K562 (cell line): ENCODE data around the gene PTPRM. TPM values are rescaled to one million over a fixed set of nuclear protein-coding genes. Genes with fewer than 3 reads are reported as not detected.

Experiments used
- ATAC-seq: fragments of 200-7000 bp; cut with Tn5 transposase; 3 replicates; pipeline ENCODE4 v1.9.1; 2020; ENCODE audit warnings: moderate library complexity
- BruUV-seq: library from RNA; stranded (reverse); fragments of 400-500 nt; replicated peaks from 2 replicates; lab custom pipeline; 2021; lab: Mats Ljungman, UMichigan
- CTCF ChIA-PET: fragments of 300-600 bp; formaldehyde crosslinking; extraction: SDS; loops from one replicate; lab custom pipeline; 2021; ENCODE audit warnings: low intra/inter-chr PET ratio; lab: Yijun Ruan, JAX
- POLR2A ChIA-PET: fragments of 300-600, 350-650 bp; sonication (Branson Sonifier 250); formaldehyde crosslinking; extraction: SDS; loops from one replicate; lab custom pipeline; 2021; ENCODE audit warnings: antibody characterized with exemption, inconsistent platforms; lab: Yijun Ruan, JAX
- DNase-seq, 4 experiments: peaks; one replicate each; pipeline versions ENCODE4 v3.0.0 to v3.0.0-alpha.2; 2011 to 2018; ENCODE audit warnings: low spot score in 3 of 4, mixed read lengths in 3 of 4; ENCODE audit errors: extremely low read depth in 1 of 4
- FAIRE-seq: peaks from 2 replicates; lab custom pipeline; 2011; peaks lifted over from hg19 to GRCh38; lab: Jason Lieb, UNC
- H2AFZ ChIP-seq: 2 replicates; pipeline ENCODE4 v1.6.0; 2011; ENCODE audit warnings: low read depth, low read length, control low read depth, inconsistent platforms
- H3K27ac ChIP-seq: fragments of 200-600 bp; 3 replicates; pipeline ENCODE4 v1.8.0; 2011; ENCODE audit warnings: low read depth, mild to moderate bottlenecking, control low read depth, inconsistent platforms, low read length, moderate library complexity, mixed read lengths; ENCODE audit errors: extremely low read depth
- H3K27me3 ChIP-seq, 2 experiments: fragments of 300-600 bp in 1 of 2; 2 replicates in 1 of 2; 3 replicates in 1 of 2; pipeline versions ENCODE4 v1.6.0 to v1.8.0; 2011; ENCODE audit warnings: inconsistent platforms in 2 of 2, low read length in 2 of 2, mild to moderate bottlenecking in 1 of 2, mixed read lengths in 1 of 2, moderate library complexity in 1 of 2; ENCODE audit not compliant: control insufficient read depth in 2 of 2, insufficient read depth in 2 of 2
- H3K36me3 ChIP-seq: fragments of 300-600 bp; 3 replicates; pipeline ENCODE4 v1.8.0; 2011; ENCODE audit warnings: mild to moderate bottlenecking, low read length, inconsistent platforms; ENCODE audit not compliant: control insufficient read depth, insufficient read depth
- H3K4me1 ChIP-seq, 2 experiments: fragments of 200-600 bp in 1 of 2; replicated peaks in 1 of 2; 2 replicates in 1 of 2; 3 replicates in 1 of 2; pipeline versions ENCODE4 v1.5.1 to v1.8.0; 2011; ENCODE audit warnings: inconsistent platforms in 2 of 2, low read length in 2 of 2, mild to moderate bottlenecking in 1 of 2, mixed read lengths in 1 of 2, moderate library complexity in 1 of 2; ENCODE audit not compliant: control insufficient read depth in 2 of 2, insufficient read depth in 2 of 2
- H3K4me2 ChIP-seq: 2 replicates; pipeline ENCODE4 v1.6.1; 2011; ENCODE audit warnings: low read length, control low read depth, inconsistent platforms, mixed read lengths; ENCODE audit not compliant: insufficient read depth
- H3K4me3 ChIP-seq: fragments of 200-600 bp; sonication (generic), shearing (Covaris generic); 2 replicates; pipeline ENCODE4 v1.5.1; 2016; ENCODE audit warnings: control low read depth, inconsistent platforms
- H3K79me2 ChIP-seq: fragments of 200-600 bp; 3 replicates; pipeline ENCODE4 v1.8.0; 2011; ENCODE audit warnings: low read length, inconsistent platforms; ENCODE audit not compliant: control insufficient read depth, insufficient read depth
- H3K9ac ChIP-seq, 2 experiments: 2 replicates each; pipeline versions ENCODE4 v1.6.0 to v1.6.1; 2011; ENCODE audit warnings: low read depth in 2 of 2, low read length in 2 of 2, control low read depth in 1 of 2, inconsistent platforms in 1 of 2, mild to moderate bottlenecking in 1 of 2, mixed read lengths in 1 of 2; ENCODE audit not compliant: insufficient read depth in 1 of 2
- H3K9me1 ChIP-seq: one replicate; pipeline ENCODE4 v1.6.0; 2011; ENCODE audit warnings: inconsistent platforms, mild to moderate bottlenecking, low read length, moderate library complexity; ENCODE audit not compliant: control insufficient read depth, insufficient read depth
- H3K9me3 ChIP-seq: replicated peaks from 2 replicates; pipeline ENCODE4 v1.5.1; 2011; ENCODE audit warnings: low read depth, low read length, inconsistent platforms; ENCODE audit not compliant: control insufficient read depth, insufficient read depth
- H4K20me1 ChIP-seq: replicated peaks from 2 replicates; pipeline ENCODE4 v1.6.1; 2011; ENCODE audit warnings: low read length, inconsistent platforms, mixed read lengths; ENCODE audit not compliant: control insufficient read depth, insufficient read depth
- CTBP1 ChIP-seq: fragments of 450-650 bp; IDR thresholded peaks from 2 replicates; pipeline ENCODE4 v1.6.1; 2016; ENCODE audit warnings: borderline replicate concordance
- DDX20 ChIP-seq: fragments of 450-650 bp; IDR thresholded peaks from 2 replicates; pipeline ENCODE4 v1.6.1; 2016; ENCODE audit warnings: missing genetic modification characterization, low read depth, mild to moderate bottlenecking, missing compliant biosample characterization, moderate library complexity
- GABPB2 ChIP-seq: fragments of 250-450 bp; sonication (Bioruptor Pico); conservative IDR thresholded peaks from 2 replicates; pipeline ENCODE4 v1.5.1; 2021; ENCODE audit warnings: mild to moderate bottlenecking
- HDAC8 ChIP-seq: fragments of 450-650 bp; IDR thresholded peaks from 2 replicates; pipeline ENCODE4 v1.6.1; 2016; ENCODE audit warnings: mild to moderate bottlenecking, missing genetic modification characterization, moderate library complexity, missing compliant biosample characterization
- HMG20A ChIP-seq: fragments of 450-650 bp; formaldehyde crosslinking; conservative IDR thresholded peaks from 2 replicates; pipeline ENCODE4 v1.4.0; 2020; ENCODE audit warnings: mild to moderate bottlenecking, mixed read lengths
- HMG20B ChIP-seq: fragments of 250-450 bp; sonication (Bioruptor Pico); IDR thresholded peaks from 2 replicates; pipeline ENCODE4 v1.5.0; 2021; ENCODE audit warnings: mild to moderate bottlenecking
- MAFG ChIP-seq: fragments of 450-650 bp; conservative IDR thresholded peaks from 2 replicates; pipeline ENCODE4 v1.6.1; 2016; ENCODE audit warnings: missing genetic modification characterization, missing compliant biosample characterization
- NR3C1 ChIP-seq: sonication (generic); formaldehyde crosslinking; IDR thresholded peaks from 2 replicates; pipeline ENCODE4 v1.8.1; 2022; ENCODE audit warnings: missing genetic modification reagents
- PREB ChIP-seq: sonication (generic); formaldehyde crosslinking; IDR thresholded peaks from 2 replicates; pipeline ENCODE4 v1.8.1; 2023; ENCODE audit warnings: mild to moderate bottlenecking, missing genetic modification reagents
- RFX7 ChIP-seq: fragments of 250-450 bp; sonication (Bioruptor Pico); IDR thresholded peaks from 2 replicates; pipeline ENCODE4 v1.5.1; 2021; ENCODE audit warnings: mild to moderate bottlenecking
- TAF7 ChIP-seq: fragments of 450-650 bp; IDR thresholded peaks from 2 replicates; pipeline ENCODE4 v1.6.1; 2016; ENCODE audit warnings: missing genetic modification characterization, missing compliant biosample characterization
- ZC3H11A ChIP-seq: IDR thresholded peaks from 2 replicates; pipeline ENCODE4 v1.6.1; 2012; ENCODE audit warnings: low read depth, low read length, improper control_type of control experiment
- ZFP30 ChIP-seq: fragments of 250-450 bp; sonication (Bioruptor Pico); IDR thresholded peaks from 2 replicates; pipeline ENCODE4 v1.8.0; 2022; ENCODE audit warnings: moderate library complexity, mild to moderate bottlenecking, inconsistent platforms, borderline replicate concordance
- ZNF217 ChIP-seq: sonication (generic); formaldehyde crosslinking; IDR thresholded peaks from 2 replicates; pipeline ENCODE4 v1.8.0; 2022; ENCODE audit warnings: mild to moderate bottlenecking, missing genetic modification reagents
- ZNF778 ChIP-seq: fragments of 450-650 bp; formaldehyde crosslinking; IDR thresholded peaks from 2 replicates; pipeline ENCODE4 v1.4.0; 2020; ENCODE audit warnings: mild to moderate bottlenecking, moderate library complexity
- WGBS: fragments of 100-300 bp; shearing (Covaris generic); methylation state at CpG from one replicate; pipeline ENCODE4 v1.1.6; 2016; ENCODE audit warnings: low coverage, mixed read lengths; ENCODE audit not compliant: insufficient coverage; ENCODE audit errors: missing lambda C conversion rate; 5-methylcytosine and 5-hydroxymethylcytosine counted together
- in situ Hi-C: fragments of 300-500 bp; cut with MboI; formaldehyde crosslinking; loops from 4 replicates; pipeline ENCODE4 v1.15.0; 2018; ENCODE audit warnings: inconsistent platforms, mixed read lengths
- intact Hi-C: fragments of 100-400 bp; cut with micrococcal nuclease; formaldehyde crosslinking; loops from 2 replicates; pipeline ENCODE4 v1.14.2; 2022
- polyA plus RNA-seq, 8 experiments: library from polyadenylated mRNA; depleted of rRNA in 4 of 8; stranded (reverse) in 5 of 8; unstranded in 3 of 8; fragments of >200 nt; fragmentation: Nextera tagmentation in 2 of 8; fragmentation: Illumina TruSeq in 1 of 8; extraction: Ambion mirVana in 2 of 8; extraction: Trizol in 1 of 8; gene quantifications; 2 replicates each; pipeline versions ENCODE4 v1.2.1 to v1.2.3, GENCODE V29; 2011 to 2014; ENCODE audit warnings: inconsistent platforms in 1 of 8, missing spikeins in 1 of 8
- total RNA-seq, 7 experiments: library from RNA; depleted of rRNA in 6 of 7; stranded (reverse); fragments of >200 nt in 6 of 7; fragmentation: Illumina TruSeq in 2 of 7; extraction: Trizol in 2 of 7; gene quantifications; 2 replicates each; pipeline versions ENCODE4 v1.2.1 to v1.2.3, GENCODE V29; 2011 to 2021; ENCODE audit warnings: low replicate concordance in 1 of 7
- TF ChIP-seq, protein P1 (sequence below), 3 experiments: IDR thresholded peaks in 2 of 3; conservative IDR thresholded peaks in 1 of 3; 2 replicates each; pipeline ENCODE4 v1.5.1; 2011 to 2012; ENCODE audit warnings: low read length in 3 of 3, mild to moderate bottlenecking in 3 of 3, control low read depth in 2 of 3, improper control_type of control experiment in 1 of 3, inconsistent platforms in 1 of 3, low read depth in 1 of 3, mixed read lengths in 1 of 3, moderate library complexity in 1 of 3; ENCODE audit not compliant: insufficient read depth in 2 of 3
- TF ChIP-seq, protein P2 (sequence below): fragments of 200-800 bp; sonication (Bioruptor generic); IDR thresholded peaks from 2 replicates; pipeline ENCODE4 v1.6.1; 2017; ENCODE audit warnings: missing genetic modification characterization, missing compliant biosample characterization

PTPRM gene
- total and polyA plus RNA-seq, 9 of the 15 experiments (the other 6 are each of a cell fraction or from before 2014, with no cell fraction given), result 0.03 to 0.16 (median 0.08) TPM; not detected in 3

DNA sequence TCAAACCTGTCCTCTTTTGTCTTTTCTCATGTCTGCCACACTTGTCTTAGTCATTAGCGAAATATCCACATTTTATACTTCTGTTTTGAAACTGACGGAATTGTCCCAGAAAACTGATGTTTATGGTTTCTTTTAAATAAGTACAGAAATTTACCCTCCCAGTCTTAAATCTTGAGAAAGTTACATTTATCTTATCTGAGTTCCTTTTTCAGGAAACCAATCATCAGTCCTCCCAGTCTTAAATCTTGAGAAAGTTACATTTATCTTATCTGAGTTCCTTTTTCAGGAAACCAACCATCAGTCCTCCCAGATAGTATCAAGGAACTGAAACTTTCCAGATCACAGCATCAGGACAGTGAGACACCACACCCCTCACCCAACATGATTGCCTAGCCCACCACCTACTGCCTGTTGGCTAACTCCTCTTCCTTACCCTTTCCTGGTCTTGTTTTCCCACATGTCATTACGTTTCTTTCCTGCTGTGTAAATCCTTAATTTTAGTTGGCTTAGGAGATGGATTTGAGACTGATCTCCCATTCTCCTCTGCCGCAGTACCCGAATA, 247.7 kb downstream of the PTPRM start (continued):
- TF ChIP-seq ZFP30, result no peak
- no peak for TF ChIP-seq ZNF778 (CRISPR knock-in tag)
- TF ChIP-seq HMG20B (CRISPR knock-in tag), result no peak
- TF ChIP-seq HMG20A, result no peak
- TF ChIP-seq ZC3H11A, result no peak
- TF ChIP-seq ZNF217 (CRISPR knock-in tag), result no peak
- TF ChIP-seq, protein P1, sequence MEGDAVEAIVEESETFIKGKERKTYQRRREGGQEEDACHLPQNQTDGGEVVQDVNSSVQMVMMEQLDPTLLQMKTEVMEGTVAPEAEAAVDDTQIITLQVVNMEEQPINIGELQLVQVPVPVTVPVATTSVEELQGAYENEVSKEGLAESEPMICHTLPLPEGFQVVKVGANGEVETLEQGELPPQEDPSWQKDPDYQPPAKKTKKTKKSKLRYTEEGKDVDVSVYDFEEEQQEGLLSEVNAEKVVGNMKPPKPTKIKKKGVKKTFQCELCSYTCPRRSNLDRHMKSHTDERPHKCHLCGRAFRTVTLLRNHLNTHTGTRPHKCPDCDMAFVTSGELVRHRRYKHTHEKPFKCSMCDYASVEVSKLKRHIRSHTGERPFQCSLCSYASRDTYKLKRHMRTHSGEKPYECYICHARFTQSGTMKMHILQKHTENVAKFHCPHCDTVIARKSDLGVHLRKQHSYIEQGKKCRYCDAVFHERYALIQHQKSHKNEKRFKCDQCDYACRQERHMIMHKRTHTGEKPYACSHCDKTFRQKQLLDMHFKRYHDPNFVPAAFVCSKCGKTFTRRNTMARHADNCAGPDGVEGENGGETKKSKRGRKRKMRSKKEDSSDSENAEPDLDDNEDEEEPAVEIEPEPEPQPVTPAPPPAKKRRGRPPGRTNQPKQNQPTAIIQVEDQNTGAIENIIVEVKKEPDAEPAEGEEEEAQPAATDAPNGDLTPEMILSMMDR (IDR thresholded peaks at IDR 0.05 in 2 of 3, conservative IDR thresholded peaks at IDR 0.05 in 1 of 3; ENCODE audit: insufficient read depth in 2 of 3, low read depth in 1 of 3, low read length in 3 of 3), result no peak

DNA sequence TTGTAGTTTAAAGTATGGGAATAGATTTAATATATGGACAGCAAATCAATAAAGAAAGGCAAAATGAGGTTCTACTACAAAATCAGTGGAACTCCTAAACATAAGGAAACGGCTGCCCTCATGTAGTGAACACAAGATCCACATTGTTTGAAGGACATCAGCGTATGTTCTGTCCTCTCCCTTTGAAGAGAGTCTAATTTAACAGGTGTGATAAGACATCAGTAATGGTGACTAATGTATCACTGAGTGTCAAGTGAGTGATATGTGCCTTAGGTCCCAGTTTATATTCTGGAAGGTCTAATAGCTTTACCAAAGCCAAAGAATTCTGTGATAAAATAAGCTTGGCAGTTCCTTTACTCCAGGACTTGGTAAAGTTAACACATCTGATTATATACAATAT, 248.7 kb downstream of the PTPRM start:
- Histone ChIP-seq H3K4me3 (no peak overlapping the region), H4K20me1 (no peaks in the 10 kb centered on the region), H3K4me1 (no peaks in the 10 kb centered on the region), H2AFZ (no peak overlapping the region), H3K9me3 (no peaks in the 10 kb centered on the region; the same call in 1 of the 2 replicates), H3K9ac (no peak overlapping the region), H3K9me1 (no peaks in the 10 kb centered on the region), H3K27me3 (no peaks in the 10 kb centered on the region), H3K4me2 (no peak overlapping the region), H3K36me3 (no peaks in the 10 kb centered on the region), H3K79me2 (no peaks in the 10 kb centered on the region), H3K27ac (no peak overlapping the region)
- no peak for ATAC-seq
- CTCF ChIA-PET, result no interaction called here
- intact Hi-C loops (no loop called here), in situ Hi-C loops (no loop called here)
- no TSS peak for BruUV-seq
- 0% methylated on average over 2 of the region's 2 CpGs for WGBS
- DNase-seq, result no peak
- POLR2A ChIA-PET, result no interaction called here
- no peak for FAIRE-seq
- TF ChIP-seq, protein P2, sequence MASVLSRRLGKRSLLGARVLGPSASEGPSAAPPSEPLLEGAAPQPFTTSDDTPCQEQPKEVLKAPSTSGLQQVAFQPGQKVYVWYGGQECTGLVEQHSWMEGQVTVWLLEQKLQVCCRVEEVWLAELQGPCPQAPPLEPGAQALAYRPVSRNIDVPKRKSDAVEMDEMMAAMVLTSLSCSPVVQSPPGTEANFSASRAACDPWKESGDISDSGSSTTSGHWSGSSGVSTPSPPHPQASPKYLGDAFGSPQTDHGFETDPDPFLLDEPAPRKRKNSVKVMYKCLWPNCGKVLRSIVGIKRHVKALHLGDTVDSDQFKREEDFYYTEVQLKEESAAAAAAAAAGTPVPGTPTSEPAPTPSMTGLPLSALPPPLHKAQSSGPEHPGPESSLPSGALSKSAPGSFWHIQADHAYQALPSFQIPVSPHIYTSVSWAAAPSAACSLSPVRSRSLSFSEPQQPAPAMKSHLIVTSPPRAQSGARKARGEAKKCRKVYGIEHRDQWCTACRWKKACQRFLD (CRISPR knock-in tag), result no peak
- TF ChIP-seq MAFG (tag) (no peak), NR3C1 (no peak), RFX7 (CRISPR knock-in tag) (no peak), PREB (CRISPR knock-in tag) (no peak), HDAC8 (no peak), TAF7 (tag) (no peak), CTBP1 (no peak), DDX20 (tag) (no peak), GABPB2 (CRISPR knock-in tag) (no peak)
